Activated CD8-positive, alpha-beta T cell treated with anti-CD3 and anti-CD28 coated beads for 36 hours (primary cell): ENCODE measurements around the gene KRT82. TPM values are rescaled to one million over a fixed set of nuclear protein-coding genes. Genes with fewer than 3 reads are reported as not detected.

ENCODE experiments used
- ATAC-seq: fragments of 200-7000 bp; cut with Tn5 transposase; one replicate; pipeline ENCODE4 v1.10.0; 2021; ENCODE audit warnings: mild to moderate bottlenecking, moderate library complexity
- CTCF ChIA-PET: fragments of 350-600 bp; sonication (Branson Sonifier 250); formaldehyde crosslinking; loops from one replicate; lab custom pipeline; 2021; ENCODE audit warnings: antibody characterized with exemption; lab: Charles Lee
- POLR2A ChIA-PET: fragments of 350-600 bp; sonication (Branson Sonifier 250); formaldehyde crosslinking; loops from one replicate; lab custom pipeline; 2021; ENCODE audit warnings: antibody characterized with exemption; lab: Charles Lee
- DNase-seq: peaks from one replicate; pipeline ENCODE4 v3.0.0-alpha.2; 2020
- H3K27ac Mint-ChIP-seq: one replicate; pipeline ENCODE4 v1.8.0; 2021; ENCODE audit warnings: mild to moderate bottlenecking, mixed read lengths
- H3K27me3 Mint-ChIP-seq: one replicate; pipeline ENCODE4 v1.8.0; 2021; ENCODE audit warnings: mixed read lengths
- H3K36me3 Mint-ChIP-seq: one replicate; pipeline ENCODE4 v1.8.0; 2021; ENCODE audit warnings: low read depth, mixed read lengths
- H3K4me1 Mint-ChIP-seq: one replicate; pipeline ENCODE4 v1.8.0; 2021; ENCODE audit warnings: low read depth, mixed read lengths
- H3K4me3 Mint-ChIP-seq: one replicate; pipeline ENCODE4 v1.8.0; 2021; ENCODE audit warnings: mild to moderate bottlenecking, moderate library complexity, mixed read lengths
- H3K9me3 Mint-ChIP-seq: one replicate; pipeline ENCODE4 v1.8.0; 2021; ENCODE audit warnings: mixed read lengths
- intact Hi-C: fragments of 100-400 bp; cut with micrococcal nuclease; formaldehyde crosslinking; loops from one replicate; pipeline ENCODE4 v1.10.0; 2022
- total RNA-seq, 2 experiments: library from RNA; stranded (reverse); gene quantifications; one replicate each; pipeline ENCODE4 v1.2.3, GENCODE V29; 2021
- TF ChIP-seq, protein P1 (sequence below): fragments of 200-600 bp; IDR thresholded peaks from one replicate; pipeline ENCODE4 v1.8.0; 2022; ENCODE audit warnings: antibody characterized with exemption, mild to moderate bottlenecking

Gene KRT82
- total RNA-seq, 2 experiments from 2014 or later = not detected

DNA sequence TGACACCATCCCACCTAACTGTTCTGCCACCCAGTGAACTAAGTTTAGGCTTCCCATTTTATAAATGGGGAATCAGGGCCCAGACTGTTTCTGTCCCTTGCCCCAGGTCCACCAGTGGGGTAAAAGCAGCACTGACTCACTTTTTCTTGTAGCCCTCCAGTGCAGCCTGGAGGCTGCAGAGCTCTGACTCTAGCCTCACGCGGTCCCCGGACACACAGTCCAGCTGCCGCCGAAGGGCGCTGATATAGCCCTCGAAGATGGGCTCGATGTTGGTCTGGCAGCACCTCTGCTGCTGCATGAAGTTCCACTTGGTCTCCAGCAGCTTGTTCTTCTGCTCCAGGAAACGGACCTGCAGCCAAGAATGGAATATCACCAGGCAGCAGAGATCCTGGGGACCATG lies 2.6 kb downstream of the KRT82 start:
- Mint-ChIP-seq H3K36me3 (no peaks in the 10 kb centered on the region), H3K4me1 (no peaks in the 10 kb centered on the region), H3K27ac (no peak overlapping the region), H3K4me3 (no peak overlapping the region), H3K9me3 (no peaks in the 10 kb centered on the region), H3K27me3 (no peaks in the 10 kb centered on the region)
- DNase-seq = no peak
- POLR2A ChIA-PET = no interaction called here
- CTCF ChIA-PET = interaction anchor here (1.0 kb wide), 1 partner anchor 9 kb away, joined by 3 read pairs; no protein-coding TSS in a partner anchor
- ATAC-seq = no peak
- intact Hi-C loops = no loop called here
- TF ChIP-seq, protein P1, sequence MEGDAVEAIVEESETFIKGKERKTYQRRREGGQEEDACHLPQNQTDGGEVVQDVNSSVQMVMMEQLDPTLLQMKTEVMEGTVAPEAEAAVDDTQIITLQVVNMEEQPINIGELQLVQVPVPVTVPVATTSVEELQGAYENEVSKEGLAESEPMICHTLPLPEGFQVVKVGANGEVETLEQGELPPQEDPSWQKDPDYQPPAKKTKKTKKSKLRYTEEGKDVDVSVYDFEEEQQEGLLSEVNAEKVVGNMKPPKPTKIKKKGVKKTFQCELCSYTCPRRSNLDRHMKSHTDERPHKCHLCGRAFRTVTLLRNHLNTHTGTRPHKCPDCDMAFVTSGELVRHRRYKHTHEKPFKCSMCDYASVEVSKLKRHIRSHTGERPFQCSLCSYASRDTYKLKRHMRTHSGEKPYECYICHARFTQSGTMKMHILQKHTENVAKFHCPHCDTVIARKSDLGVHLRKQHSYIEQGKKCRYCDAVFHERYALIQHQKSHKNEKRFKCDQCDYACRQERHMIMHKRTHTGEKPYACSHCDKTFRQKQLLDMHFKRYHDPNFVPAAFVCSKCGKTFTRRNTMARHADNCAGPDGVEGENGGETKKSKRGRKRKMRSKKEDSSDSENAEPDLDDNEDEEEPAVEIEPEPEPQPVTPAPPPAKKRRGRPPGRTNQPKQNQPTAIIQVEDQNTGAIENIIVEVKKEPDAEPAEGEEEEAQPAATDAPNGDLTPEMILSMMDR = no peak

DNA sequence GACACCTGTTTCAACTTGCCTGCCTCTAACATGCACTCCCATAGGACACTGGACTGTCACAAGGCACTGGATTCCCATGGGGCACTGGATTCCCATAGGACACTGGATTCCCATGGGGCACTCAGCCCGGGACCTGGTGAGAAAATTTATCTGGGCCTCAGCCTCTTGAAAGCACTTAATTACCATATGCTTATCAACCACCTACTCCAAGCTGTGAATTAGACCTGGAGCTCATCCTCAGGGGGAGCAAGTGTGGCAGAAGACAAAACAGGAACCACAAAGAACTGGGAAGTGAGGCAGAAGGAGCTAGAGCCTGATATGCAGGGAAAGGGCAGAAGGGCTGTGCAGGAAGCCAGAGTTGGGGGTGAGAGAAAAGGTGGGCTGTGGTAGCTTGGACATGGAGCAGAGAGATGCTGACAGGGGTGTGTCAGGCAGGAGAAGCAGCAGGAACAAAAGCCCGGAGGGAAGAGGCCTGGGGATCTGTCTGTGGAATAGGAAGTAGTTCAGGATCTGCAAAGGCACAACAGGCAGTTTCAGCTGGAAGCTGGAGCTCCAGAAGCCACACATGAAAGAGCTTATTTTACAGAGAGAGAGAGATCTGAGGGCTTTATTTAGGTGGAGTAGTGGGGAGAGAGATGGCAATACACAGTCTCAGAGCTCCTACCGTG lies 3.1 kb downstream of the KRT82 start:
- intact Hi-C loops = no loop called here
- H3K4me1 Mint-ChIP-seq = no peaks in the 10 kb centered on the region
- H3K27ac Mint-ChIP-seq = no peak overlapping the region
- no peaks in the 10 kb centered on the region for H3K9me3 Mint-ChIP-seq
- H3K36me3 Mint-ChIP-seq = no peaks in the 10 kb centered on the region
- ChIA-PET POLR2A (interaction anchor here (0.6 kb wide), 1 partner anchor 261 kb away, joined by 3 read pairs; no protein-coding TSS in a partner anchor), CTCF (interaction anchor here (0.8 to 1.0 kb wide), 2 partner anchors 9 to 378 kb away, joined by 3 read pairs; no protein-coding TSS in a partner anchor)
- no peak overlapping the region for H3K4me3 Mint-ChIP-seq
- no peak for ATAC-seq
- TF ChIP-seq, protein P1 = no peak
- no peaks in the 10 kb centered on the region for H3K27me3 Mint-ChIP-seq
- DNase-seq = no peak

DNA sequence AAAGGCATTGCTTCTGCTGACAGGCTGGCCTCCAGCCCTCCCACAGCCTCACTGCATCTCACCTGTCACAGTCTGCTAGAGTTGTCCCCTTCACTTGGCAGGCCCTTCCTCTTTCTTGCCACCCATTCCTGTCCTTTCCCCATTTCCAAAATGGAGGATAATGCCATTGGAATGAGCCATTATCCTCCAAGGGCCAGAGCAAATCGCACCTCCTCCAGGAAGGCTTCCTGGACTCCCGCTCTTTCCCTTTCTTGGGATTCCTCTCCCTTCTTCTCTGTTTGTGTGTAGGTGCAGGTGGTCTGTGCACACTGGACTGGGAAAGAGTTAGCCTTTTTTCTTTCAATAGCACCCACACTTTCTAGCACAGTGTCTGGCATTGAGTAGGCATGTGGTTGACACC lies 3.8 kb downstream of the KRT82 start:
- ChIA-PET POLR2A (no interaction called here), CTCF (interaction anchor here (0.8 to 1.0 kb wide), 2 partner anchors 8 to 377 kb away, joined by 3 read pairs; no protein-coding TSS in a partner anchor)
- ATAC-seq = no peak
- Mint-ChIP-seq H3K9me3 (no peaks in the 10 kb centered on the region), H3K4me1 (no peaks in the 10 kb centered on the region), H3K27ac (no peak overlapping the region), H3K27me3 (no peaks in the 10 kb centered on the region), H3K4me3 (no peak overlapping the region), H3K36me3 (no peaks in the 10 kb centered on the region)
- TF ChIP-seq, protein P1 = no peak
- intact Hi-C loops = no loop called here
- no peak for DNase-seq

DNA sequence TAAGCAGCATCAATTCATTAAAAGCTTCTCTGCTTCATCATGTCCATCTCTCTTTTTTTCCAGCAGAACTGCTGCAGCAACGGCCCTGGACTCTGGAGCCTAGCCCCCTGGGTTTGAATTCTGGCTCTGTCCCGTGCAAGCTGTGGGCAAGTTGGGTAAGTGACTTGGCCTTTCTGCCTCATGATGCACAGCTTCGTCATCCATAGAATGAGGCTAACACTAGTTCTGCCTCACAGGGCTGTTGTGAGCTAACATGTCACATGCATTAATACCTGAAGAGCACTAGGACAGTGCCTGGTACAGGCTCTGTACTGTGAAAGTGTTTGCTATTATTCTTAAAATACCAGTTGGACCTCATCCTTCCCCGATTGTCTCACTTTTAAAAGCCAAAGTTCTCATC lies 4.2 kb downstream of the KRT82 start:
- no peaks in the 10 kb centered on the region for H3K4me1 Mint-ChIP-seq
- no peak overlapping the region for H3K27ac Mint-ChIP-seq
- no peak for ATAC-seq
- ChIA-PET POLR2A (no interaction called here), CTCF (no interaction called here)
- no peaks in the 10 kb centered on the region for H3K36me3 Mint-ChIP-seq
- TF ChIP-seq, protein P1 = no peak
- no peaks in the 10 kb centered on the region for H3K27me3 Mint-ChIP-seq
- DNase-seq = no peak
- H3K9me3 Mint-ChIP-seq = no peaks in the 10 kb centered on the region
- intact Hi-C loops = no loop called here
- no peak overlapping the region for H3K4me3 Mint-ChIP-seq

DNA sequence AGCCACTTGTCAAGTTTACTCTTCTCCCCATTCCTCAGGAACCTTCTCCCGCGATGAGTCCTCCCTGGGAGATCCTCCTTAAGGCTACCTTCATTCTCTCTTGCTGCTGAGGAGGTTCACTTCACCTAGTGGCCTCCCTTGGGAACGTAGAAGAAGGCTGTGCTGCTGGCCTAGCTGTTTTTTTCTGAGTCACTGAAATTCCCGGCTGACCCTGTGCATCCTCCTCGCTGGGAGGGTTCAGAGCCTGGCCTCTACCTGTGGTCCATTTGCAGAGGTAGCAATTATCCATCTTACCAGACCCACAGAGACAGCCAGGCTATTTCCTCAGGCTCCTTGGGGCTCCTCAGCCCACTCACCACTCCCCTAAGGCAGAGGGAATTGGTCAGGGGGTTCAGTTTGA lies 4.6 kb downstream of the KRT82 start:
- no peaks in the 10 kb centered on the region for H3K36me3 Mint-ChIP-seq
- POLR2A ChIA-PET = no interaction called here
- ATAC-seq = no peak

More for the DNA sequence above, 4.6 kb downstream of the KRT82 start:
- intact Hi-C loops = no loop called here
- Mint-ChIP-seq H3K4me3 (no peak overlapping the region), H3K27ac (no peak overlapping the region), H3K4me1 (no peaks in the 10 kb centered on the region), H3K9me3 (no peaks in the 10 kb centered on the region), H3K27me3 (no peaks in the 10 kb centered on the region)
- CTCF ChIA-PET = interaction anchor here (1.5 kb wide), 1 partner anchor 484 kb away, joined by 3 read pairs; no protein-coding TSS in a partner anchor
- TF ChIP-seq, protein P1 = no peak
- no peak for DNase-seq
